K562 (cell line): ENCODE measurements around the gene PRPH2. TPM values are rescaled to one million over a fixed set of nuclear protein-coding genes. Genes with fewer than 3 reads are reported as not detected.

Experiments
- AFF1 ChIP-seq, 2 experiments: fragments of 450-650 bp; IDR thresholded peaks; 2 replicates each; pipeline ENCODE4 v1.6.1; 2018; ENCODE audit warnings: mild to moderate bottlenecking in 2 of 2, low read depth in 1 of 2; ENCODE audit not compliant: partially characterized antibody in 2 of 2
- ARID1B ChIP-seq: fragments of 450-650 bp; IDR thresholded peaks from 2 replicates; pipeline ENCODE4 v1.6.1; 2016; ENCODE audit warnings: antibody characterized with exemption, mild to moderate bottlenecking, inconsistent platforms
- CEBPG ChIP-seq, 3 experiments: fragments of 200-800 bp in 1 of 3; sonication (Bioruptor generic) in 1 of 3; sonication (generic) in 1 of 3; formaldehyde crosslinking in 1 of 3; IDR thresholded peaks in 2 of 3; conservative IDR thresholded peaks in 1 of 3; 2 replicates each; pipeline versions ENCODE4 v1.6.1 to v1.8.0; 2016 to 2022; ENCODE audit warnings: missing compliant biosample characterization in 2 of 3, missing genetic modification characterization in 2 of 3, mild to moderate bottlenecking in 1 of 3, missing genetic modification reagents in 1 of 3
- DDX20 ChIP-seq: fragments of 450-650 bp; IDR thresholded peaks from 2 replicates; pipeline ENCODE4 v1.6.1; 2016; ENCODE audit warnings: missing genetic modification characterization, low read depth, mild to moderate bottlenecking, missing compliant biosample characterization, moderate library complexity
- GABPB2 ChIP-seq: fragments of 250-450 bp; sonication (Bioruptor Pico); conservative IDR thresholded peaks from 2 replicates; pipeline ENCODE4 v1.5.1; 2021; ENCODE audit warnings: mild to moderate bottlenecking
- GTF2B ChIP-seq: IDR thresholded peaks from 2 replicates; pipeline ENCODE4 v1.6.1; 2011; ENCODE audit not compliant: insufficient read length; ENCODE audit errors: extremely low read depth
- HCFC1 ChIP-seq: IDR thresholded peaks from 2 replicates; pipeline ENCODE4 v1.6.1; 2012; ENCODE audit warnings: low read depth, low read length, improper control_type of control experiment
- MAFG ChIP-seq: fragments of 450-650 bp; conservative IDR thresholded peaks from 2 replicates; pipeline ENCODE4 v1.6.1; 2016; ENCODE audit warnings: missing genetic modification characterization, missing compliant biosample characterization
- MLLT1 ChIP-seq, 2 experiments: fragments of 450-650 bp; IDR thresholded peaks; 2 replicates each; pipeline ENCODE4 v1.6.1; 2016
- NFYB ChIP-seq: IDR thresholded peaks from 2 replicates; pipeline ENCODE4 v1.6.1; 2011; ENCODE audit warnings: mild to moderate bottlenecking, moderate library complexity; ENCODE audit not compliant: insufficient read length; ENCODE audit errors: extremely low read depth
- NR0B1 ChIP-seq: fragments of 450-650 bp; IDR thresholded peaks from one replicate; pipeline ENCODE4 v1.6.1; 2018; ENCODE audit warnings: mild to moderate bottlenecking, moderate library complexity; ENCODE audit not compliant: partially characterized antibody
- POLR2AphosphoS5 ChIP-seq: IDR thresholded peaks from 2 replicates; pipeline ENCODE4 v1.6.1; 2011; ENCODE audit warnings: mild to moderate bottlenecking, low read depth, low read length, moderate library complexity; ENCODE audit not compliant: control insufficient read depth, insufficient read depth
- PPARD ChIP-seq: fragments of 250-450 bp; sonication (Bioruptor Pico); IDR thresholded peaks from 2 replicates; pipeline ENCODE4 v1.8.0; 2022; ENCODE audit warnings: inconsistent platforms, mild to moderate bottlenecking, moderate library complexity
- PYGO2 ChIP-seq: fragments of 450-650 bp; IDR thresholded peaks from 2 replicates; pipeline ENCODE4 v1.6.1; 2016; ENCODE audit warnings: mild to moderate bottlenecking, missing genetic modification characterization, moderate library complexity, missing compliant biosample characterization
- RFX5 ChIP-seq: IDR thresholded peaks from 2 replicates; pipeline ENCODE4 v1.6.1; 2011; ENCODE audit warnings: low read depth, mild to moderate bottlenecking, improper control_type of control experiment, low read length
- TAF1 ChIP-seq: IDR thresholded peaks from 2 replicates; pipeline ENCODE4 v1.6.1; 2011; ENCODE audit warnings: mild to moderate bottlenecking, low read length, moderate library complexity; ENCODE audit not compliant: insufficient read depth, control insufficient read depth, severe bottlenecking; ENCODE audit errors: extremely low read depth
- ZBTB8A ChIP-seq: fragments of 450-650 bp; IDR thresholded peaks from 2 replicates; pipeline ENCODE4 v1.6.1; 2018; ENCODE audit warnings: mild to moderate bottlenecking, moderate library complexity; ENCODE audit not compliant: partially characterized antibody
- ZNF121 ChIP-seq: sonication (generic); formaldehyde crosslinking; conservative IDR thresholded peaks from 2 replicates; pipeline ENCODE4 v1.8.0; 2022; ENCODE audit warnings: missing genetic modification reagents
- ZNF175 ChIP-seq: fragments of 200-800 bp; sonication (Bioruptor generic); IDR thresholded peaks from 2 replicates; pipeline ENCODE4 v1.6.1; 2016; ENCODE audit warnings: low read depth, mild to moderate bottlenecking, missing genetic modification characterization, missing compliant biosample characterization
- polyA plus RNA-seq, 8 experiments: library from polyadenylated mRNA; depleted of rRNA in 4 of 8; stranded (reverse) in 5 of 8; unstranded in 3 of 8; fragments of >200 nt; fragmentation: Nextera tagmentation in 2 of 8; fragmentation: Illumina TruSeq in 1 of 8; extraction: Ambion mirVana in 2 of 8; extraction: Trizol in 1 of 8; gene quantifications; 2 replicates each; pipeline versions ENCODE4 v1.2.1 to v1.2.3, GENCODE V29; 2011 to 2014; ENCODE audit warnings: inconsistent platforms in 1 of 8, missing spikeins in 1 of 8
- total RNA-seq, 7 experiments: library from RNA; depleted of rRNA in 6 of 7; stranded (reverse); fragments of >200 nt in 6 of 7; fragmentation: Illumina TruSeq in 2 of 7; extraction: Trizol in 2 of 7; gene quantifications; 2 replicates each; pipeline versions ENCODE4 v1.2.1 to v1.2.3, GENCODE V29; 2011 to 2021; ENCODE audit warnings: low replicate concordance in 1 of 7

Gene PRPH2
- total and polyA plus RNA-seq, 9 of the 15 experiments (the other 6 are each of a cell fraction or from before 2014, with no cell fraction given) = 0.03 to 0.11 (median 0.03) TPM; not detected in 5

GRCh38 chr6:42661540-42662153 is 60.8 kb downstream of the PRPH2 start (continued):
- TF ChIP-seq GTF2B = no peak
- no peak for TF ChIP-seq GABPB2 (CRISPR knock-in tag)
- no peak for TF ChIP-seq POLR2AphosphoS5
- no peak for TF ChIP-seq TAF1
- TF ChIP-seq HCFC1 = peak; percentile 31; the same call in 1 of the 2 replicates
- no peak for TF ChIP-seq MAFG (tag)
- TF ChIP-seq PYGO2 (tag) = no peak
- TF ChIP-seq NR0B1 = no peak
- TF ChIP-seq NFYB = no peak
- no peak for TF ChIP-seq CEBPG (CRISPR knock-in tag; IDR thresholded peaks at IDR 0.05)
- TF ChIP-seq CEBPG (tag; conservative IDR thresholded peaks at IDR 0.05 in 1 of 2, IDR thresholded peaks at IDR 0.05 in 1 of 2) = no peak
- TF ChIP-seq ARID1B = no peak
- no peak for TF ChIP-seq ZBTB8A
- no peak for TF ChIP-seq RFX5
- TF ChIP-seq MLLT1 (IDR thresholded peaks at IDR 0.05) = no peak
- no peak for TF ChIP-seq ZNF175 (CRISPR knock-in tag)
- no peak for TF ChIP-seq ZNF121
- no peak for TF ChIP-seq DDX20 (tag)
- no peak for TF ChIP-seq AFF1 (IDR thresholded peaks at IDR 0.05; ENCODE audit: low read depth in 1 of 2, partially characterized antibody in 2 of 2)
- TF ChIP-seq PPARD (CRISPR knock-in tag) = no peak
